ENCODE measurements around the gene VMA21. TPM values are rescaled to one million over a fixed set of nuclear protein-coding genes. Genes with fewer than 3 reads are reported as not detected.

VMA21 gene
- total and polyA plus RNA-seq, 10 of the 15 experiments (the other 5 are each of a cell fraction or from before 2014, with no cell fraction given) = 12.9 to 53.6 (median 41.5) TPM

- no peak for TF ChIP-seq MLLT1 (IDR thresholded peaks at IDR 0.05)
- no peak for TF ChIP-seq ZNF217 (IDR thresholded peaks at IDR 0.05)
- no peak for TF ChIP-seq ZNF274 (IDR thresholded peaks at IDR 0.05; ENCODE audit: insufficient read depth, insufficient read length)
- no peak for TF ChIP-seq SMARCA5 (IDR thresholded peaks at IDR 0.05)
- TF ChIP-seq ESRRA (IDR thresholded peaks at IDR 0.05; ENCODE audit: low read length) = no peak
Measured at GRCh38 chrX:151416579-151416978, 19.6 kb downstream of the VMA21 start (continued).

- no peak for DNase-seq (ENCODE audit: low read depth, low spot score)
- no peaks in the 10 kb centered on the region for H3K27me3 ChIP-seq (replicated peaks in 1 of 2; ENCODE audit: control insufficient read depth in 2 of 2, insufficient read depth in 2 of 2, low read length in 1 of 2)
- H3K27ac ChIP-seq (ENCODE audit: control insufficient read depth, insufficient read depth) = no peak overlapping the region
- H3K9ac ChIP-seq (ENCODE audit: control insufficient read depth, insufficient read depth, low read length) = no peak overlapping the region
- no peak for ATAC-seq
- WGBS (ENCODE audit: insufficient coverage, insufficient replicate concordance, low lambda C conversion rate, missing lambda C conversion rate) = 46% methylated on average over 3 of the region's 3 CpGs
- no peaks in the 10 kb centered on the region for H4K20me1 ChIP-seq (ENCODE audit: control insufficient read depth, insufficient read depth)
- RAD21 ChIA-PET (ENCODE audit: unreplicated experiment) = no interaction called here
- SMC1A ChIA-PET (ENCODE audit: uncharacterized antibody, unreplicated experiment) = no interaction called here
- H3K4me2 ChIP-seq (ENCODE audit: control insufficient read depth, insufficient read depth) = no peak overlapping the region
- intact Hi-C loops (cut with micrococcal nuclease; ENCODE audit: unreplicated experiment) = no loop called here
- CTCF ChIA-PET = interaction anchor here (1.4 kb wide), 1 partner anchor 20 kb away, joined by 4 read pairs; no protein-coding TSS in a partner anchor
- FAIRE-seq = no peak
- H3K9me3 ChIP-seq (replicated peaks; ENCODE audit: control insufficient read depth, insufficient read depth, low read length) = no peaks in the 10 kb centered on the region
- no TSS peak for BruUV-seq (replicated peaks)
- no peaks in the 10 kb centered on the region for H3K4me1 ChIP-seq (ENCODE audit: control insufficient read depth, insufficient read depth, low read length)
- in situ Hi-C loops (cut with MboI) = no loop called here
- H3K4me3 ChIP-seq = no peak overlapping the region
- no peaks in the 10 kb centered on the region for H3K36me3 ChIP-seq (ENCODE audit: control insufficient read depth in 2 of 2, insufficient read depth in 2 of 2, low read length in 1 of 2)
- no peaks in the 10 kb centered on the region for H3K79me2 ChIP-seq (ENCODE audit: control insufficient read depth, insufficient read depth, low read length)
- POLR2A ChIA-PET = no interaction called here
- no peak overlapping the region for H2AFZ ChIP-seq (ENCODE audit: control insufficient read depth, low read depth, low read length)
- TF ChIP-seq MYC (IDR thresholded peaks at IDR 0.05; ENCODE audit: insufficient read depth, insufficient read length, insufficient replicate concordance, low read length, severe bottlenecking) (no peak), KLF5 (IDR thresholded peaks at IDR 0.05; ENCODE audit: partially characterized antibody) (no peak), SUPT20H (IDR thresholded peaks at IDR 0.05; ENCODE audit: borderline replicate concordance, control insufficient read depth, low read depth, low read length) (no peak), REST (IDR thresholded peaks at IDR 0.05; ENCODE audit: low read depth, low read length) (no peak), SIX5 (IDR thresholded peaks at IDR 0.05; ENCODE audit: low read depth, low read length, severe bottlenecking) (no peak), NR2C1 (IDR thresholded peaks at IDR 0.05) (no peak), ZBED1 (IDR thresholded peaks at IDR 0.05; ENCODE audit: borderline replicate concordance) (no peak), TARDBP (IDR thresholded peaks at IDR 0.05; ENCODE audit: borderline replicate concordance) (no peak), MLLT1 (IDR thresholded peaks at IDR 0.05) (no peak), IRF4 (IDR thresholded peaks at IDR 0.05; ENCODE audit: low read depth, low read length) (no peak), WRNIP1 (IDR thresholded peaks at IDR 0.05; ENCODE audit: borderline replicate concordance, low read depth, low read length) (no peak), RELB (IDR thresholded peaks at IDR 0.05; ENCODE audit: low read depth) (no peak)
Measured at GRCh38 chrX:151419782-151420181, 22.8 kb downstream of the VMA21 start.

All from GM12878 (cell line).